Ramos (cell line): Measurements from ENCODE around the gene FAM120B.

Experiments used
- in situ Hi-C: fragments of 300-500 bp; cut with MboI; formaldehyde crosslinking; loops from one replicate; pipeline ENCODE4 v1.14.3; 2022; ENCODE audit warnings: low sequenced_read_pairs; ENCODE audit not compliant: unreplicated experiment

The FAM120B gene

GRCh38 chr6:170284866-170285469 is 21.6 kb upstream of the FAM120B start:
- in situ Hi-C loops, result no loop called here

GRCh38 chr6:170285482-170285881 is 21.1 kb upstream of the FAM120B start:
- in situ Hi-C loops, result no loop called here

GRCh38 chr6:170286246-170286933 is 20.2 kb upstream of the FAM120B start:
- in situ Hi-C loops, result no loop called here

GRCh38 chr6:170286934-170287265 is 19.7 kb upstream of the FAM120B start:
- in situ Hi-C loops, result no loop called here

GRCh38 chr6:170287371-170287876 is 19.1 kb upstream of the FAM120B start:
- in situ Hi-C loops, result no loop called here

- in situ Hi-C loops, result no loop called here
Observed at GRCh38 chr6:170288091-170288631, 18.4 kb upstream of the FAM120B start.

- in situ Hi-C loops, result no loop called here
Observed at GRCh38 chr6:170288852-170289179, 17.7 kb upstream of the FAM120B start.

- in situ Hi-C loops, result no loop called here
Observed at GRCh38 chr6:170289180-170289931, 17.2 kb upstream of the FAM120B start.

GRCh38 chr6:170289951-170290295 is 16.6 kb upstream of the FAM120B start:
- in situ Hi-C loops, result no loop called here

GRCh38 chr6:170290296-170291128 is 16.0 kb upstream of the FAM120B start, which contains the start of gene DLL1:
TSS of gene DLL1 (minus strand) at chr6:170291078. CDS start at chr6:170290139, 939 bp downstream.
- in situ Hi-C loops, result no loop called here

- in situ Hi-C loops, result no loop called here
Observed at GRCh38 chr6:170291271-170292110, 15.1 kb upstream of the FAM120B start.

GRCh38 chr6:170292111-170292406 is 14.5 kb upstream of the FAM120B start:
- in situ Hi-C loops, result no loop called here

- in situ Hi-C loops, result no loop called here
Observed at GRCh38 chr6:170292407-170293158, 14.0 kb upstream of the FAM120B start.

- in situ Hi-C loops, result no loop called here
Observed at GRCh38 chr6:170293341-170294231, 13.0 kb upstream of the FAM120B start.

- in situ Hi-C loops, result no loop called here
Observed at GRCh38 chr6:170294298-170294730, 12.2 kb upstream of the FAM120B start.

- in situ Hi-C loops, result no loop called here
Observed at GRCh38 chr6:170294813-170295509, 11.6 kb upstream of the FAM120B start.
